ENCODE measurements around the gene HCN1. TPM values are rescaled to one million over a fixed set of nuclear protein-coding genes. Genes with fewer than 3 reads are reported as not detected.

The HCN1 gene
- polyA plus RNA-seq, 3 donors: not detected

GRCh38 chr5:45692481-45692880 is 3.7 kb downstream of the HCN1 start:
- H3K4me3 ChIP-seq (replicated peaks in 1 of 3; ENCODE audit: low read depth in 2 of 3, low read length in 3 of 3): no peak overlapping the region
- H3K79me2 ChIP-seq (ENCODE audit: insufficient read depth, low read length): no peaks in the 10 kb centered on the region
- no peaks in the 10 kb centered on the region for H4K20me1 ChIP-seq (ENCODE audit: insufficient read depth, low read length)
- Mint-ChIP-seq H3K4me3 (no peak overlapping the region), H3K27me3 (ENCODE audit: low read depth in 3 of 3) (peaks cover 27 to 30% (median 27%) of the 10 kb centered on the region in 3 donors), H3K9me3 (peaks cover 0 to 17% (median 11%) of the 10 kb centered on the region in 7 donors), H3K27ac (no peak overlapping the region), H3K4me1 (peaks cover 2% of the 10 kb centered on the region), H3K36me3 (no peaks in the 10 kb centered on the region)
- H3K9me3 ChIP-seq (replicated peaks in 1 of 2; ENCODE audit: control insufficient read depth in 1 of 2, insufficient read depth in 1 of 2, low read length in 2 of 2): peaks cover 0 to 21% of the 10 kb centered on the region in 2 donors
- H3K9ac ChIP-seq (ENCODE audit: insufficient read depth, low read length, poor library complexity, severe bottlenecking): no peak overlapping the region
- no peaks in the 10 kb centered on the region for H3K4me1 ChIP-seq (ENCODE audit: control insufficient read depth in 1 of 2, insufficient read depth in 2 of 2, low read length in 2 of 2)
- H3K27ac ChIP-seq (ENCODE audit: low read depth in 1 of 2, low read length in 2 of 2): no peak overlapping the region
- intact Hi-C loops (cut with micrococcal nuclease): no loop called here
- no peaks in the 10 kb centered on the region for H3K36me3 ChIP-seq (replicated peaks in 1 of 2; ENCODE audit: control insufficient read depth in 1 of 2, insufficient read depth in 2 of 2, low read length in 2 of 2)
- peaks cover 19 to 29% of the 10 kb centered on the region in 2 donors for H3K27me3 ChIP-seq (ENCODE audit: control insufficient read depth in 2 of 2, insufficient read depth in 2 of 2, low read length in 2 of 2)
- no peak overlapping the region for H2AFZ ChIP-seq (ENCODE audit: insufficient read depth, low read depth, low read length, poor library complexity, severe bottlenecking)
- DNase-seq: no peak
- TF ChIP-seq CTCF (IDR thresholded peaks at IDR 0.05): no peak
- no CpG with 5 or more reads among the region's 3 CpGs for WGBS (ENCODE audit: insufficient coverage)
- H3K4me2 ChIP-seq (replicated peaks; ENCODE audit: extremely low read depth, low read length, poor library complexity, severe bottlenecking): no peak overlapping the region

- no peaks in the 10 kb centered on the region for H4K20me1 ChIP-seq (ENCODE audit: insufficient read depth, low read length)
- peaks cover 0 to 14% (median 9%) of the 10 kb centered on the region in 7 donors for H3K9me3 Mint-ChIP-seq
- no peak overlapping the region for H3K9ac ChIP-seq (ENCODE audit: insufficient read depth, low read length, poor library complexity, severe bottlenecking)
- no peaks in the 10 kb centered on the region for H3K36me3 ChIP-seq (replicated peaks in 1 of 2; ENCODE audit: control insufficient read depth in 1 of 2, insufficient read depth in 2 of 2, low read length in 2 of 2)
- no peaks in the 10 kb centered on the region for H3K36me3 Mint-ChIP-seq
- H3K4me3 Mint-ChIP-seq: no peak overlapping the region
- no peak overlapping the region for H3K27ac Mint-ChIP-seq
- intact Hi-C loops (cut with micrococcal nuclease): no loop called here
- no peak overlapping the region for H3K4me2 ChIP-seq (replicated peaks; ENCODE audit: extremely low read depth, low read length, poor library complexity, severe bottlenecking)
- peaks cover 2% of the 10 kb centered on the region for H3K4me1 Mint-ChIP-seq
- no peak overlapping the region for H3K27ac ChIP-seq (ENCODE audit: low read depth in 1 of 2, low read length in 2 of 2)
- peaks cover 16 to 22% of the 10 kb centered on the region in 2 donors for H3K27me3 ChIP-seq (ENCODE audit: control insufficient read depth in 2 of 2, insufficient read depth in 2 of 2, low read length in 2 of 2)
- TF ChIP-seq CTCF (IDR thresholded peaks at IDR 0.05): no peak
- no peak for DNase-seq
- peaks cover 0 to 15% of the 10 kb centered on the region in 2 donors for H3K9me3 ChIP-seq (replicated peaks in 1 of 2; ENCODE audit: control insufficient read depth in 1 of 2, insufficient read depth in 1 of 2, low read length in 2 of 2)
- no peaks in the 10 kb centered on the region for H3K4me1 ChIP-seq (ENCODE audit: control insufficient read depth in 1 of 2, insufficient read depth in 2 of 2, low read length in 2 of 2)
- no peak overlapping the region for H2AFZ ChIP-seq (ENCODE audit: insufficient read depth, low read depth, low read length, poor library complexity, severe bottlenecking)
- WGBS (ENCODE audit: insufficient coverage): no CpG with 5 or more reads among the region's 4 CpGs
- peaks cover 18 to 23% (median 21%) of the 10 kb centered on the region in 3 donors for H3K27me3 Mint-ChIP-seq (ENCODE audit: low read depth in 3 of 3)
- no peaks in the 10 kb centered on the region for H3K79me2 ChIP-seq (ENCODE audit: insufficient read depth, low read length)
- H3K4me3 ChIP-seq (replicated peaks in 1 of 3; ENCODE audit: low read depth in 2 of 3, low read length in 3 of 3): no peak overlapping the region
Measured at GRCh38 chr5:45691656-45692055, 4.5 kb downstream of the HCN1 start.
